T-helper 1 cell (primary cell): Measurements from ENCODE around the gene EFNA5.
"Not testable (repeated sequence)": the region's sequence is repeated elsewhere in the genome, so short reads cannot be mapped to it uniquely, and the experiment has no call there.

Experiments used
- DNase-seq, 5 donors: peaks; one replicate each; pipeline ENCODE4 v3.0.0-alpha.2; 2012 to 2020

The EFNA5 gene

GRCh38 chr5:107516452-107517184 lies 154.1 kb downstream of the EFNA5 start:
- no peak for DNase-seq

GRCh38 chr5:107515521-107516080 lies 155.1 kb downstream of the EFNA5 start:
- DNase-seq = no peak

- DNase-seq = no peak
Observed at GRCh38 chr5:107514305-107514704, 156.4 kb downstream of the EFNA5 start.

GRCh38 chr5:107513337-107514085 lies 157.2 kb downstream of the EFNA5 start:
- DNase-seq = no peak

- DNase-seq = no peak
Observed at GRCh38 chr5:107512029-107512428, 158.7 kb downstream of the EFNA5 start.

- DNase-seq = no peak
Observed at GRCh38 chr5:107510125-107510524, 160.6 kb downstream of the EFNA5 start.

- no peak for DNase-seq
Observed at GRCh38 chr5:107508097-107508496, 162.6 kb downstream of the EFNA5 start.

GRCh38 chr5:107505763-107506534 lies 164.8 kb downstream of the EFNA5 start:
- DNase-seq = no peak

- no peak for DNase-seq
Observed at GRCh38 chr5:107504424-107504823, 166.3 kb downstream of the EFNA5 start.

- DNase-seq = no peak
Observed at GRCh38 chr5:107502676-107503060, 168.1 kb downstream of the EFNA5 start.

- DNase-seq = peak in 1 of 5 donors; percentile 17
Observed at GRCh38 chr5:107501965-107502675, 168.6 kb downstream of the EFNA5 start.

GRCh38 chr5:107500840-107501239 lies 169.9 kb downstream of the EFNA5 start:
- no peak for DNase-seq

- no peak for DNase-seq
Observed at GRCh38 chr5:107500347-107500746, 170.4 kb downstream of the EFNA5 start.

- DNase-seq = no peak
Observed at GRCh38 chr5:107499776-107500175, 171.0 kb downstream of the EFNA5 start.

GRCh38 chr5:107499237-107499636 lies 171.5 kb downstream of the EFNA5 start:
- no peak for DNase-seq

GRCh38 chr5:107496466-107496865 lies 174.3 kb downstream of the EFNA5 start:
- no peak for DNase-seq

GRCh38 chr5:107494129-107494528 lies 176.6 kb downstream of the EFNA5 start:
- not testable (repeated sequence) for DNase-seq

GRCh38 chr5:107487056-107487542 lies 183.6 kb downstream of the EFNA5 start:
- no peak for DNase-seq

- peak in 1 of 5 donors; percentile 74 for DNase-seq
Observed at GRCh38 chr5:107486489-107486888, 184.2 kb downstream of the EFNA5 start.

- DNase-seq = no peak
Observed at GRCh38 chr5:107485184-107485583, 185.6 kb downstream of the EFNA5 start.

GRCh38 chr5:107484281-107484680 lies 186.5 kb downstream of the EFNA5 start:
- DNase-seq = no peak
